NCI-H2171 treated with DMSO at 0.1 percent for 48 hours (cell line): ENCODE measurements around the gene CNPY1.
A peak's percentile ranks its signal among the peaks of the same experiment; 100 is the strongest.

ENCODE experiments used
- DNase-seq: peaks from one replicate; lab custom pipeline; 2025; lab: John Stamatoyannopoulos, UW

The CNPY1 gene

DNA sequence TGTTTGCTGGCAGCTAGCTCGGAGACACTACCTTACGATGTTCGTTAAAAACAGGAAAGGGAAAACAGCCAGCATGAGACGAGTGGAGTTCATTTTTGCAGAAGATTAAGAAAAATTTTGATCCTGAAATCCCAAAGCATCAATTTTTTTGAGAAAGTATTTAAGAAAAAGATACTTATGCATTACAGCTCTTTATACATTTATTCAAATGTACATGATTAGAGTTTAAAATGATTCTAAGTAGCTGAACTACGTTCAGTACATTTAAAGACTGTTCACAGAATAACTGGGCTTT is 34.7 kb downstream of the CNPY1 start:
- no peak for DNase-seq

GRCh38 chr7:155510975-155511701 is 35.2 kb downstream of the CNPY1 start:
- no peak for DNase-seq

DNA sequence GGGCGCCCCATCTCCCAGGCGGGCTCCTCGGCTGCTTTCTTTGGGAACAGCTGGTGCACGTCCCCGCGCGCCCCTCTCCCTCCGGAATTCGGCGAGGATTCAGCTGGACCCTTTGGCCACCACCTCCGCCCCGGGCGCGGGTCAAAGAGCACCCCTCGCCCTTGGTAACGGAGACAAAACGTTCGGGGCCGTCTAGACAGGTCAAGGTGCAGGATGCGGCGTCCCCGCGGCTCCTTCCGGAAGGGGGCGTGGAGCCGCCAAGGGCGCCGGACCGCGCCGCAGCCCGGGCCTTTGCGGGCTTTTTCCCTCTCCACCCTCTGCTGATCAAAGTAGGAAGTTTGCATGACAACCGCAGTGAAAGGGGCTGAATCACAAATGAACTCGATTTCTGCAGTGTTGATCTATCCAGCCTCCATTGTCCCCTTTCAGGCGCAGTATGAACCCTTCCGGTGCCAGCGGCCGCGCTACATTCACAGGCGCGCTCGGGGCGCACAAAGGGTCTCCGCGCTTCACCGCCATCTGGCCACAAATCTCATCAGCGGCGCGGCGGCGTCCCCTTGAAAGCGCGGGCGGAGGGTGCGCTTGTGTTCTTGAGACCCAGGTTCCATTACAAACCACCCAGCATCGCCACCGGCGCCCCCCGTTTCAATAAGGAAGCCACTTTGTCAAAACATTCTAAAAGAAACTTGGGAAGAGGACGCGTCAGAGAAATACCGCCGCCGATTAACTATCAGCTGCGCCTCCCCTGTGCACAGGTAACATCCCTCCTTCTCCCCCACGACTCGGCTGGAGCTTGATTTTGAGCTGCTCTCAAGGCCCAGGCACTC is 36.4 kb downstream of the CNPY1 start:
- no peak for DNase-seq

DNA sequence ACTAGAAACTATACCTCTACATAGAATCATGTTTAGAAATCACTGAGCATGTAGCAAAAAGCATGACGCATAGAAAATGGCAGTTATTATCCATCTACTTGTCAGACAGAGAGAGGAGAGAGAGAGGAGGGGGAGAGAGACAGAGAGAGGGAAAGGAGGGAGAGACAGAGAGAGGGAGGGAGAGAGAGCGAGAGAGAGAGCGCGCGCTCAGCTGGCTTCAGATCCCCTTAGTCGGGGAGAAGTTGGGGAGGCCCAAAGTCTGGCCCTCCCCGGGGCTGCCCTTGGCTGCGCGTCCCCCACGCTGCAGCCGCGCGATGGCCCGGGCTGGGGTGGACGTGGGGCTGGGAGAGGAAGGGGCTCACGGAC is 37.0 kb downstream of the CNPY1 start:
- DNase-seq, result no peak

DNA sequence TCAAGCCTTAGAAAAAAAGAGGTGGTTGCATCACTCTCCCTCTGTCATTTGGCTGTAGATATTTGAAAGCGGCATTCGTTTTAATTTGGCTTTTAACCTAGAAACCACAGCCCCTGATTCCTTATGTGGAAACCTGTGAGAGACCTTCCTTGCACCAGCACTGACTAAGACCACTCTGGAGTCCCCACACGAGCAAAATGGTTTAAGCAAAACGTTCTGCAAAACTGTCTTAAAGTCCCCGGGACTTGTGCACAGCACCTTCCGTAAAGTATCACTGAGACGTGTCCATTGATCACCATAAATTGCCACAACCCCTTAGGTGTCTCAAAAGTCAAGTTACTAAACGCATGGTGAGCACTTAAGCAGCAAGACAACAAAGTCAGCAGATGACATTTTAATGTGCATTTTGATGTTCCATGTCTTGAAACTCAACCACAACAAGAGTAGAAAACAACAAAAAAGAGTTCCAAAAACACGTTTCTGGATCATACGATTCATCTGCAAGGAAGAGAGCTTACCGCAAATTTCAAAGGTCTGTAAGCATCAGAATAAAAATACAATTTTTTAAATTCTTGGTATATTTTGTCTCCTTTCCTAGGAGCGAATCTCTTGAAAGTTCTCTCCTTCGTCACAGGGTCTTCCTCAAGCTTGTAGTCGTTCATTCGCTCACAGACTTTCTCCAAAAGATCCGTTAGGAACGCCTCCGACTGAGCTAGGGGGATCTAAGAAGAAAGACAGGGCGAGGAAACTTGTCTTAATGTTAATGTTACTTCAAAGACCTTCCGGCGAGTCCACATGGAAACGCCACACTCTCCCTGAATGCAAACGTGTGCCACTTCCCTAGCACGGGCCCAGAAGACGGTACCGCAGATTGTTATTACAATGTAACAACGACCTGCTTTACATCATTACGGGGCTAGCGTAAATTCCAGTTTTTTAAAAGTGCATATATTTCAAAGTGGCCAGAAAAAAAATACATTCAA is 37.7 kb downstream of the CNPY1 start:
- DNase-seq, result no peak

DNA sequence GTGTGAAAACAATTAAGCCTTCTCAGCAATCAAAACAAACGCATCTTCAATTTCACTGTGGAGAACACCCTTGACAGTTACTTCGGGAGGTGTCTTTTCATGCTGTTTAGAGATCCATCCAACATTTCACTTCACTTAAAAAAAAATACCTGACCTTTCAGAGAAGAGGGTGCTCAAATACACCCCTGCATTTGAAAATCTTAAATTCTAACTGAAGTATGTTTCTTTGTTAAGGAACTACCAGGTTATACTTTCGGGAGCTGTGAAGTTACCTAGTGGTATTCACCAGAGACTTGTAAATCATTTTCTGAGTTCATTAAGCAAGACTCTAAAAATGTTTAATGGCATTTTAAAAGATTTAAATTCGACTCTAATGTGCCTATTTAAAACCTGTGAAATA is 38.8 kb downstream of the CNPY1 start:
- no peak for DNase-seq

GRCh38 chr7:155506854-155507337 is 39.5 kb downstream of the CNPY1 start:
- DNase-seq, result peak; percentile 27

GRCh38 chr7:155505422-155505793 is 41.0 kb downstream of the CNPY1 start:
- DNase-seq, result no peak

DNA sequence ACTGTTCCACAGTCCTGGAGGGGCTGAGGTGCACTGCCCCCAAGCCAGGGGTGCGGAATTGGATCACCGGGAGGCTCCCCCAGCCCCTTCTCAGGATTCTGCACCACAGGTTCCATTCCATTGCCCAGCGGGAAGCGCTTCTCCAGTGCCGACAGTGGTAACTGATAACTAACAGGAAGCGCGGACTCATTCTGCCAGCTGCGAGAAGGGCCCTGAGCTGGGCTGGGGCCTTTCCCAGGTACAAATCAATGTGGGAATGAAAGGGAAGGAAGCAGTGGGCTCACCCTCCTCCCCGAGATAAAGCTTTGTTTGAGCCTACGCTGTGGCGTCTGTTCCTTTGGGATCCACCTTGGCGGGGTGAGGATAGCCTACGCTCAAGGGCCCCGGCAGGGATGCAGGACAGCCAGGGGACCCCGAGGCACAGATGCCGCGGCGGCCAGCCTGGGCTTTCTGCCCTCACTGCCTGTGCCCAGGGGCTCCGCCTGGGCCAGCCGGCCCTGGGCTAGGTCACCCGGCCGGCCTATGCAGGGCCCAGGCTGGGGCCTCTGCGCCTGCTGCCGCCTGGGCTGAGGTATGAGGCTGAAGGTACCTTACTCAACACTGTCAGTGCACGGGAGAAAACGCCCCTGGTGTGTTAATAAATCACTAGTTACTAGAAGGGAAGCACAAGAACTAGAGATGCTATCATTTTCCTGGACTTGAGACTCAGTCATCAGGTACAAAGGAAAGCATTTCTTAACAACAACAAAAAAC is 49.0 kb downstream of the CNPY1 start:
- DNase-seq, result no peak

- no peak for DNase-seq
These were observed 49.9 kb downstream of the CNPY1 start for GRCh38 chr7:155496267-155497005.

DNA sequence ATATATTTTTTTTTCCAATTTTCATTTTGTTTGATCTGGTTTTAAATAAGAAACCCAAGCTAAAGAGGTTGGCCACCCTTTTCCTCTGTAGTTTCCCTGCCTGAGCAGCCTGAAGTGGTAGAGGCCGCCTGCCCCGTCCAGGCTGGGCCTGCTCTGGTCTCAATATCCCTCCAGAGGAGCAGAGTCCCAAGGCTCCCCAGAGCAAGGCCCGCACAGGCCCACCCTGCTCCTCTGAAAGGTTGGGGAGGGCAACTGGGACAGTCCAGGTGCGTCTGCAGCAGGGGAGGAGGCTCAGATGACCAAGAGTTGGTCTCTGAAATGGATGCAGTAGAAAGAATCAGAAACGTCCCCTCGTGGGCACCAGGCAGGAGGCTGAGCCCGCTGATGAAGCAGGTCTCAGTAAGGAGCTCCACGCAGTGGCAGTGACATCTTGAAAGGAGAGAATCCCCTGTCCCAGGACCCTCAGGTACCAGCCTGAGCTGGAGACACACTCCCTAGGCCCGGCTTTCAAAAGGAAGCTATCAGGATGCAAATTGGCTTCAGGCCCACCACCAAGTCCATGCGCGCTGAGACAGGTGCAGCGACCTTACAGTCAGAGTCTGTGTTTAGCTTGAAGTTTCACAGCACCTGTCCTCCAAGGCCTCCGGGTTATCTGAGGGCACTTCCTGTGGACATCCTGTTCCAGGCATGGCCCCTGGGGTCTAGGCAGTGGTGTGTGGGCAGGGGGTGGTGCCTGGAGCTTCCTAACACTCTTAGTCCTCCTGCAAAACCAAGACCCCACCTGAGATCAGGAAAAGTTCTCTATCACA is 50.7 kb downstream of the CNPY1 start:
- no peak for DNase-seq

GRCh38 chr7:155494551-155494950 is 51.8 kb downstream of the CNPY1 start:
- DNase-seq, result no peak

DNA sequence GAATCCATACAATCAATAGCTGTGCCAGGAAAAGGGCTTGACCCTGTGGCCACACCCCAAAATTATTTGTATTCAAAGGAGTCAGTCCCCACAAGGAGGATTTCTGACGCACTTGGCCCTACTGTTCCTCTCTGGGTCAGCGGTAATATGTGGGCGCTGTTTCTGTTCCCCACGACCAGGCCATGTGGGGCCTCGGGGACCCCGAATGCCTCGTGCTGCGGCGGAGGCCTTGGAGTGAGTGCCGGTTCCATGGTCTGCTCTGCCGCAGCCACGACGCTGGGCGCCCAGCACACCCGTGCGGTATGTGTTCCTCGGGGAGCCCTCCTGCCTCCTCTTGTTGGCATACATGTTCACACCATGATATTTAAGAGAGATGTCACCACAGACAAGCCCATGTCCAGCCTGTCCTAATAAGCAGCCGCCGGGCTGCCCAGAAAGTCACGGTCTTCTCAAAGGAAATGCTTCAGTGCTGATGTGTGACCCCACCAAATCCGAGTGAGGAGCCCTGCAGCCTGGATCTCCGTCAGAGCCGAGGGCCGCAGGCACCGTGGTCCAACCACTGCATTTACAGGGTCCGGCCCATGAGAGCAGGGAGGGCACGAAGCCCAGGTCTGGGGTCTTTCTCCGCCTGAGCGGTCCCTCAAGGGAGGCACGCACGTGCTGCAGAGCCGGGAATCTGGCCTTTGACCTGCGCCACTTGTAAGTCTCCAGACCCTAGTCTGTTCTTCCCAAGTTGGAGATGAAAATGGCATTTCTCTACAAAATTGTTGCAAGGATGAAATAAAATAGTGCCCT is 52.4 kb downstream of the CNPY1 start:
- no peak for DNase-seq

DNA sequence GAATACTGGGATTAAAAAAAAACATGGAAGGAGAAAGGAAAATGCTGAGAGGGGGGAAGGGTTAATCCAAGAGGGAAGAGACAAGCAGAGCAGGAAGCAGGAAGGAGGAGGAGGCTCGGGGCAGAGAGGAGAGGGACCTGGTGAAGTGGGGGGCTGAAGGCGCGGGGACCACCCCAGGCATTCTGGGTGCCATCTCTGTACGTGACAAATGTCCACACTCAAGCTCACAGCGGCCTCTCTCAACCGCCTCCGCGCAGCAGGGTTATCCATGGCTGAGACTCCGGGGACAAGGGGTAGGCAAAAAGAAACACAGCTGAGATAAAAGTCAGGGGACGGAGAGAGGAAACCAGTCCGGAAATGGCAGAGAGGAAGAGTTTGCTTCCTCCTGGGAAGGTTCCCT is 54.5 kb downstream of the CNPY1 start:
- no peak for DNase-seq

DNA sequence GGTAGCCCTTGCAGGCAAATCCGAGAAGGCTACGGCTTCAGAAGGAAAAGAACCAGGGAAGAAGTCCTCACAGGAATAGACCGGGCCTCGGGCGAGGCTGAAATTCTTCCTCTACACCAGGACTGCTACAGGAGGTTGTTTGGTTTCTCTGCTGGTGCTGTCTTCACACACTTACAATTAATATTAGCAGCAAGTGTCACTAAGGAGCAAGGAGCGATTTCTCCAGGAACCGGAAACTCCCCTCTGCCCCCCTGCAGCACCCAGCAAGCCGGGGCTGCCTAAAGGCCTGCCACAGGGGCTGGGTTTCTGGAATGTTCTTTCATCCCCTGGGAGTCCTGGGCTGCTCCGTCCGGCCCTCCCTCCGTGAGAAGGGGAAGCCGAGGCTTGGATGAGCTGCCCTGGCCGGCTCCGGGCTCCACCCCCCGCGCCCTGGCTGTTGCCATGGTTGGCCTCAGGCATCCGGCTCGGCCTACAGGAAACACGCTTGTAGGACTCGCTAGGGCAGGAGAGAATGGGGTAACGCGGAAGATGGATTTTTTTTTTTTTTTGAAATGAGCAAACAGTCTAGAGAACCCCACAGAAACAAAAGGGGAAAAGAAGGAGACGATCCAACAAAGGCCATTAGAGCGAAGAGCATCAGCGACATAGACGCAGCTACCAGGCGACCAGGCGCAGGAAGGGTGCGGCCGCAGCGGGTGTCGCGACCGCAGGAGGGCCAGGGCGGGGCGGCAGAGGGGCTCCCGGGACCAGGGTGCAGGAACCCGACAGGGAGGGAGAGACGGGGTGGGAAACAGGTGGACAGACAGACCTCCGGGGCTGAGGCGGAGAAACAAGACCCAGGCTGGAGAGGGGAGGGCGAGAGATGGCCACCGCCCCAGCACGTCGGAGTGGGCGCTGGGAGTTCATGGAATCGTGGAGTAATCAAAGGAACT is 55.4 kb downstream of the CNPY1 start:
- no peak for DNase-seq

DNA sequence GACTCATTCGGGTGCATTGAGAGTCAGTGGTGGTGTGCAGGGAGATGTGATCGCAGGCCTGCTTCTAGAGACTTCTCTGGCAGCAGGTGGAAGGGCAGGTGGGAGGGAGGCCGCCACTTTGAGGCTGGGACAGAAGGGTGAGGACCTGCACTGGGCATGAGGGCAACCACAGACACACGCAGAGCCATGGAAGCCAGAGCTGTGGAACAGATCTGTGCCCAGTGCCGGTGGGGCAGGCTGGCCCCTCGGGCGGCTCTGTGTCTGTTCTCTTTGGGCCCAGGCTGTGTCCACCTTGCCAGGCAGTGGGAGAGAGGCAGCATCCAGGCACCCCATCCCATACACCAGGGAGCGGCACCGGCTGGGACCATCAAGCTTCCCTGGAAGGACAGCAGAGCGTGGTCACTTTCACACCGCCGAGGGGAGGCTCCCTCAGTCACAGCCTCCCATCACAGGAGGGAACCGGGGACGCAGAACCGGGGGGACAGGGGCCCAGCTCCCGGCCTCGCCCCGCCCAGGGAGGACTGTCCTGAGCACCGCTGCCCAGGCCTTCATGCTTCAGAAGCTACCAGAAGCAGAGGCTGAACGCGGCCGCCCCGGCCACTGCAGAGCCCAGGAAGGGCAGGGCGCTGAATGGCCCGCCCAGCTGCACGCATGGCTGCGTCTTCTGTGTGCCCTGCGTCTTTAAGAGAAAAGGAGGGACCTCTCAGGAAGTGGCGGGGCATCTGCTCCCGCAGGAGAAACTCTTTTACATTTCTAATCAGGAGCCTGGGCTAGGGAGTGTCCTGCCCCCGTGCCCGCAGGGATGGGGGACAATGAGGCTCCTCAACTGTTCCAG is 56.3 kb downstream of the CNPY1 start:
- DNase-seq, result no peak

DNA sequence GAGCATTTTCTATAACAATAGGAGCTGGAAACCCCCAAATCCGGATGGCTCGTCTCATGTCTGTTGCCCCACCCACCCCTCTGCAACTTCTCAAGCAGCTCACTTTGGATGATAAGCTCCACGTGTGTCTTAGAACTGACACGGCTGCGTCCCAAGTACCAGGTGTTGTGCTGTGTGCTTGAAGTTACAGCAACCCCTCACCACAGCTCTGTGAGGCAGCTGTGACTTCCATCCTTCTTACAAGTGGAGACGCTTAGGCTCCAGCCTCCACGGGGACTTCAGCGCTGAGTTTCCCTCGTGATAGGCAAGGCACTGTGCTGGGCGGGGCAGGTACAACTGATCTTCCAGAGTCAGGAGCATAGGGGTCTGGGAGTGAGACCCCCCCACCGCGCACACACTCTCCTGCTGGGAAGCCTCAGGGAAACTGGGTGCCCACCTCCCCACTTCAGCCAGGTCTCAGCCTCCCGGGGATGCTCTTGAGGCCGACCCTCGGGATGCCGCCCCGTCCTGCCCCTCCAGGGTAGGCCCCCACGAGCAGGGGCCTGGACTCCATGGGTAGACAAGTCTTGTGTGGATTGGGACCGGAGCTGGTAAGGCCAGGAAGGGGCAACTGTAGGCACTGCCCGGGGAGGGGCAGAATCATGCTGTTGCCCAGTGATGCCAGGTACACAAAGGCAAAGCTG is 57.1 kb downstream of the CNPY1 start:
- DNase-seq, result no peak
